Peyer's patch (tissue), 4 donors: ENCODE measurements around the gene HOXD8.

Source experiments
- POLR2A ChIP-seq, 2 donors: fragments of 450-650 bp; IDR thresholded peaks; one replicate each; pipeline ENCODE4 v1.5.1; 2017; ENCODE audit warnings: antibody characterized with exemption in 2 of 2, mild to moderate bottlenecking in 2 of 2, moderate library complexity in 2 of 2
- TF ChIP-seq, protein P1 (sequence below), 6 experiments: fragments of 450-650 bp in 4 of 6; fragments of 200-600 bp in 2 of 6; sonication (generic) in 1 of 6; IDR thresholded peaks; one replicate each; pipeline ENCODE4 v1.5.1; 2017 to 2019; ENCODE audit warnings: antibody characterized with exemption in 6 of 6, mild to moderate bottlenecking in 3 of 6, moderate library complexity in 1 of 6

DNA sequence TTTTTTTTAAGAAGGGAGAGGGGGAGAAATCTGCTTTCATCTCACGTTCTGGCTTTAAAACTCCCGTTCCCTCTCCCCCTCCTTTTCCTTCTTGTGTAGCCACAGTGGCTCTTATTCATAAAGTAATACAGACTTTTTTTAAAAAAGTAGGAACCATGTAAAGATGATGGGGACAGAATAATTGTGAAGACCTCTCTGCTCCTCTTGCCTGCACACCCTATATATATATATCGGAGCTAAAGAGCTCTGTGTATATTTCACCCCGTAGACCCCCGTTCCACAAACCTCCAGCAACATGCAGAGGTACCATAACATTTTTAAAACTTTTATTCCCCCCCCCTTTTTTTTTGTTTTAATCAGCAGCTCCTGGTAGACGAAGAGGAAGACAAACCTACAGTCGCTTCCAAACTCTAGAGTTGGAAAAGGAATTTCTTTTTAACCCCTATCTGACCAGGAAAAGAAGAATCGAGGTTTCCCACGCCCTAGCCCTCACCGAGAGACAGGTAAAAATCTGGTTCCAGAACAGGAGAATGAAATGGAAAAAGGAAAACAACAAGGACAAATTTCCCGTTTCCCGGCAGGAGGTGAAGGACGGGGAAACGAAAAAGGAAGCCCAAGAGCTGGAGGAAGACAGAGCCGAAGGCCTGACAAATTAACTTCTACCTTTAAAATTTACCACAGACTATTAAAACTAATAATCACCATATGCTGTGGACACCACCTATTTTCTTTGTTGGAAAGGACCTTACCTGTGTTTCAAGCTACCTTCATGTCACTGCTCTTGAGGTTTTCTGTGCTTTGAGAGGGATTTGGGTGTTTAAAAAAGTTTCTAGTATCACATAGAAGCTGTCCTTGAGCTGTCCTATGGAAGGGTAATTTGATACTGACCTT, 1.7 kb downstream of the HOXD8 start:
- TF ChIP-seq, protein P1, sequence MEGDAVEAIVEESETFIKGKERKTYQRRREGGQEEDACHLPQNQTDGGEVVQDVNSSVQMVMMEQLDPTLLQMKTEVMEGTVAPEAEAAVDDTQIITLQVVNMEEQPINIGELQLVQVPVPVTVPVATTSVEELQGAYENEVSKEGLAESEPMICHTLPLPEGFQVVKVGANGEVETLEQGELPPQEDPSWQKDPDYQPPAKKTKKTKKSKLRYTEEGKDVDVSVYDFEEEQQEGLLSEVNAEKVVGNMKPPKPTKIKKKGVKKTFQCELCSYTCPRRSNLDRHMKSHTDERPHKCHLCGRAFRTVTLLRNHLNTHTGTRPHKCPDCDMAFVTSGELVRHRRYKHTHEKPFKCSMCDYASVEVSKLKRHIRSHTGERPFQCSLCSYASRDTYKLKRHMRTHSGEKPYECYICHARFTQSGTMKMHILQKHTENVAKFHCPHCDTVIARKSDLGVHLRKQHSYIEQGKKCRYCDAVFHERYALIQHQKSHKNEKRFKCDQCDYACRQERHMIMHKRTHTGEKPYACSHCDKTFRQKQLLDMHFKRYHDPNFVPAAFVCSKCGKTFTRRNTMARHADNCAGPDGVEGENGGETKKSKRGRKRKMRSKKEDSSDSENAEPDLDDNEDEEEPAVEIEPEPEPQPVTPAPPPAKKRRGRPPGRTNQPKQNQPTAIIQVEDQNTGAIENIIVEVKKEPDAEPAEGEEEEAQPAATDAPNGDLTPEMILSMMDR (IDR thresholded peaks at IDR 0.05) = no peak
- no peak for TF ChIP-seq POLR2A (IDR thresholded peaks at IDR 0.05)
